ENCODE data around the gene SIL1. TPM values are rescaled to one million over a fixed set of nuclear protein-coding genes. Genes with fewer than 3 reads are reported as not detected.
A peak's percentile ranks its signal among the peaks of the same experiment; 100 is the strongest.

The SIL1 gene
- total RNA-seq, 1 donor from 2014 or later: 39.3 TPM

DNA sequence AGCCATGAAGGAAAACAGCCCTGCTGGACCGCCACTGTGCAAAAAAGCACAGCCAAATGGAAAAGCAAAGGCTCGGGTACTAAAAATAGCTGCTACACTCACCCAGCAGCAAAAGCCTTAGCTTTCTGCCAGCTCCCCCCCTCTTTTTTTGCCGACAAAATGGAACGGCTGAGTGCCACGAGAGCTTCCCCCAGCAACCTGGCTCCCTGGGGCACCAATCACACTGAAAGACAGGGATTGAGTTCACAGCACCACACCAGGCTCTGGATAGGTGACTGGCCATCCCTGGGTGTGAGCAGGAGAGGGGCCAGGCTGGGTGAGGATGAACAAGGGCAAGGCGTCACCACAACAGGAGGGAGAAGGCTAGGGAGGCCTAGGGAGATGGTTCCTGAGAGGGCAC is 66.7 kb downstream of the SIL1 start:
- H3K4me3 ChIP-seq: peak overlapping the region; percentile 47
- intact Hi-C loops (cut with micrococcal nuclease): no loop called here
- peak overlapping the region; percentile 91 for H3K27ac ChIP-seq (replicated peaks)
- peaks cover 2% of the 10 kb centered on the region for H3K36me3 ChIP-seq
- TF ChIP-seq CTCF (IDR thresholded peaks at IDR 0.05; ENCODE audit: borderline replicate concordance): no peak
- peak; percentile 24 for DNase-seq
- H3K4me1 ChIP-seq: peaks cover 65% of the 10 kb centered on the region
- H3K9me3 ChIP-seq (replicated peaks): no peaks in the 10 kb centered on the region
- H3K27me3 ChIP-seq (ENCODE audit: low read depth): no peaks in the 10 kb centered on the region

DNA sequence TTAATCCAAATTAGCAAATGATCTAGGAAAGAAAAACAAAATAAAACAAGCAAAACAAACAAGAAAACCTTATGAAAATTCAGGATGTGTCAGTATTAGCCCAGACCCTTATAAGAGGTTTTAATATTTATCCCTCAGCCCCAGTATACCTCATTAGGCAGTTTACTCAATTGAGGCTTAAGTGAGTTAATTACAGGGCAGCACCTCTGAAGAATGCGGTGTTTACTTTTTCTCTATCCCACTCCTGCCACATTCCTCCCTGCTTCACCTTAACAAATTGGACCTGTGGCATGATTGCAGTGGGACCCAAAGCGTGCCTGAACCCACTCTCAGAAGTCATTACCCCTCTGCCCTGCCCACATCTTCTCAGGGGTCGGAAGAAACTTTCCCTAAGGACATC is 67.1 kb downstream of the SIL1 start:
- intact Hi-C loops (cut with micrococcal nuclease): no loop called here

GRCh38 chr5:139130214-139130613 is 68.0 kb downstream of the SIL1 start:
- H3K9me3 ChIP-seq (replicated peaks): no peaks in the 10 kb centered on the region
- H3K4me1 ChIP-seq: peaks cover 76% of the 10 kb centered on the region
- intact Hi-C loops (cut with micrococcal nuclease): no loop called here
- peak overlapping the region; percentile 91 for H3K27ac ChIP-seq (replicated peaks)
- no peaks in the 10 kb centered on the region for H3K27me3 ChIP-seq (ENCODE audit: low read depth)
- H3K36me3 ChIP-seq: peaks cover 2% of the 10 kb centered on the region
- no peak for DNase-seq
- no peak for TF ChIP-seq CTCF (IDR thresholded peaks at IDR 0.05; ENCODE audit: borderline replicate concordance)
- H3K4me3 ChIP-seq: no peak overlapping the region

More for the DNA sequence above, 67.1 kb downstream of the SIL1 start:
- no peaks in the 10 kb centered on the region for H3K27me3 ChIP-seq (ENCODE audit: low read depth)
- no peaks in the 10 kb centered on the region for H3K9me3 ChIP-seq (replicated peaks)
- no peak for DNase-seq
- H3K4me3 ChIP-seq: peak overlapping the region; percentile 47
- no peak for TF ChIP-seq CTCF (IDR thresholded peaks at IDR 0.05; ENCODE audit: borderline replicate concordance)
- peaks cover 2% of the 10 kb centered on the region for H3K36me3 ChIP-seq
- peaks cover 69% of the 10 kb centered on the region for H3K4me1 ChIP-seq
- H3K27ac ChIP-seq (replicated peaks): peak overlapping the region; percentile 91

DNA sequence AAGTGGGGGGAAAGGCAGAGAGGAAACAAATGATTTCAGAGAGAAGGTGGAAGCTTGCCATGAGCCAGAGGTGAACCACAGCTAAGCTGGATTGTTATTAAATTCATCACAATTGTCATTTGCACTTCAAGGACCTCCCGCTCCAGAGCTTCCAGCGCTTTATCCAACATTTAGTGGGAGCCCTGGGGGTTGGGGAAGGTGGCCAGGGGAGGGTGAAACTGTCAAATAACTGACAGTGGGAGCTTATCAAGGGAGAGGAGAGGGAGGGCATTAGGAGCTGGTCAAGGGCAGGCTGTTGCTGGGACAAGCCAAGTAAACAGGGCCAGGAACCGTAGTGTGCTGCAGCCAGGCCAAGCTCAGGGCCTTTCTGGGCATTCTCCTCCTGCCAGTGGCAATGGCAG is 71.5 kb downstream of the SIL1 start:
- peaks cover 54% of the 10 kb centered on the region for H3K4me1 ChIP-seq
- intact Hi-C loops (cut with micrococcal nuclease): no loop called here

GRCh38 chr5:139125991-139126390 is 72.2 kb downstream of the SIL1 start:
- H3K4me1 ChIP-seq: peaks cover 54% of the 10 kb centered on the region
- no peak for TF ChIP-seq CTCF (IDR thresholded peaks at IDR 0.05; ENCODE audit: borderline replicate concordance)
- H3K4me3 ChIP-seq: no peak overlapping the region
- intact Hi-C loops (cut with micrococcal nuclease): no loop called here
- DNase-seq: no peak
- H3K27ac ChIP-seq (replicated peaks): peak overlapping the region; percentile 90
- H3K9me3 ChIP-seq (replicated peaks): no peaks in the 10 kb centered on the region
- peaks cover 7% of the 10 kb centered on the region for H3K36me3 ChIP-seq
- H3K27me3 ChIP-seq (ENCODE audit: low read depth): no peaks in the 10 kb centered on the region

More for the DNA sequence above, 71.5 kb downstream of the SIL1 start:
- no peak overlapping the region for H3K4me3 ChIP-seq
- H3K36me3 ChIP-seq: peaks cover 7% of the 10 kb centered on the region
- no peak for TF ChIP-seq CTCF (IDR thresholded peaks at IDR 0.05; ENCODE audit: borderline replicate concordance)
- H3K9me3 ChIP-seq (replicated peaks): no peaks in the 10 kb centered on the region
- peak; percentile 63 for DNase-seq
- H3K27ac ChIP-seq (replicated peaks): peak overlapping the region; percentile 90
- no peaks in the 10 kb centered on the region for H3K27me3 ChIP-seq (ENCODE audit: low read depth)
